Keratinocyte (primary cell): ENCODE results near the gene TMEM45B.
"Not testable (repeated sequence)": the region's sequence is repeated elsewhere in the genome, so short reads cannot be mapped to it uniquely, and the experiment has no call there.

Experiments used
- EZH2 ChIP-seq: IDR thresholded peaks from one replicate; pipeline ENCODE4 v1.6.1; 2012; ENCODE audit warnings: inconsistent platforms, mild to moderate bottlenecking, low read length, moderate library complexity
- TF ChIP-seq, protein P1 (sequence below), 3 experiments: IDR thresholded peaks in 1 of 3; conservative IDR thresholded peaks in 1 of 3; optimal IDR thresholded peaks in 1 of 3; 2 replicates in 2 of 3; 3 replicates in 1 of 3; pipeline versions ENCODE3 to v1.5.1; 2011; ENCODE audit warnings: low read length in 3 of 3, mild to moderate bottlenecking in 3 of 3, moderate library complexity in 2 of 3, control low read depth in 1 of 3, inconsistent platforms in 1 of 3; ENCODE audit not compliant: insufficient read depth in 2 of 3; ENCODE audit errors: extremely low read depth in 1 of 3

DNA sequence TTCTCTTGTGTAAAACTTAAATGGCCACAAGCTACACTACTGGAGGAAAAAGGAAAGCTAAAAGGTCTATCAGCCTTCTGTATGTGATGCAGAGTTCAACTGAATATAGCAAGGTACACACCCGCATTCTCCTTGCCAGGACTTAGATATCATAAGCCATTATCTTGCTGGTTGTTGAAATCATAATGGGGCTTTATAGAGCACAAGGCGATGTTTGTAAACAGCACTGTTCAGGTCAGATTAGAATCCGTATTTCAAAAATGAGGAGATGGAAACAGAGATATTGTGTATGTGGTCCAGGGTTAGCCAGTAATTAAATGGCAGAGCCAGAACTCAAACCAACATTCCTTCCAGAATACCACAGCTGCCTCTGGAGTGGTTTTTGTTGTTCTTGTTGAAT lies 2.6 kb downstream of the TMEM45B start:
- TF ChIP-seq, protein P1, sequence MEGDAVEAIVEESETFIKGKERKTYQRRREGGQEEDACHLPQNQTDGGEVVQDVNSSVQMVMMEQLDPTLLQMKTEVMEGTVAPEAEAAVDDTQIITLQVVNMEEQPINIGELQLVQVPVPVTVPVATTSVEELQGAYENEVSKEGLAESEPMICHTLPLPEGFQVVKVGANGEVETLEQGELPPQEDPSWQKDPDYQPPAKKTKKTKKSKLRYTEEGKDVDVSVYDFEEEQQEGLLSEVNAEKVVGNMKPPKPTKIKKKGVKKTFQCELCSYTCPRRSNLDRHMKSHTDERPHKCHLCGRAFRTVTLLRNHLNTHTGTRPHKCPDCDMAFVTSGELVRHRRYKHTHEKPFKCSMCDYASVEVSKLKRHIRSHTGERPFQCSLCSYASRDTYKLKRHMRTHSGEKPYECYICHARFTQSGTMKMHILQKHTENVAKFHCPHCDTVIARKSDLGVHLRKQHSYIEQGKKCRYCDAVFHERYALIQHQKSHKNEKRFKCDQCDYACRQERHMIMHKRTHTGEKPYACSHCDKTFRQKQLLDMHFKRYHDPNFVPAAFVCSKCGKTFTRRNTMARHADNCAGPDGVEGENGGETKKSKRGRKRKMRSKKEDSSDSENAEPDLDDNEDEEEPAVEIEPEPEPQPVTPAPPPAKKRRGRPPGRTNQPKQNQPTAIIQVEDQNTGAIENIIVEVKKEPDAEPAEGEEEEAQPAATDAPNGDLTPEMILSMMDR (optimal IDR thresholded peaks at IDR 0.05 in 1 of 3, IDR thresholded peaks at IDR 0.05 in 1 of 3, conservative IDR thresholded peaks at IDR 0.05 in 1 of 3; ENCODE audit: extremely low read depth in 1 of 3, insufficient read depth in 2 of 3, low read length in 3 of 3): not testable (repeated sequence)
- not testable (repeated sequence) for TF ChIP-seq EZH2
